ENCODE measurements around the gene FAM131A. TPM values are rescaled to one million over a fixed set of nuclear protein-coding genes. Genes with fewer than 3 reads are reported as not detected.
A peak's percentile ranks its signal among the peaks of the same experiment; 100 is the strongest.

The FAM131A gene
- total and polyA plus RNA-seq, 4 donors: 35.4 to 57.3 (median 46.9) TPM

- Histone ChIP-seq H3K4me1 (ENCODE audit: control insufficient read depth, insufficient read depth, low read length) (no peaks in the 10 kb centered on the region), H3K4me3 (ENCODE audit: low read depth, low read length) (no peak overlapping the region), H3K27ac (ENCODE audit: low read depth, low read length) (no peak overlapping the region), H3K36me3 (ENCODE audit: control insufficient read depth, insufficient read depth, low read length) (peaks cover 94% of the 10 kb centered on the region), H3K27me3 (ENCODE audit: control insufficient read depth, insufficient read depth, low read length) (no peaks in the 10 kb centered on the region), H3K9me3 (ENCODE audit: control insufficient read depth, insufficient read depth, low read length) (no peaks in the 10 kb centered on the region)
- no peak for DNase-seq (ENCODE audit: low read depth in 4 of 6, low spot score in 6 of 6)
- 100% methylated on average over 3 of the region's 6 CpGs for WGBS (ENCODE audit: insufficient coverage)
Measured at GRCh38 chr3:184325715-184326369, 11.6 kb upstream of the FAM131A start.

- no peak for DNase-seq (ENCODE audit: low read depth in 4 of 6, low spot score in 6 of 6)
- no peaks in the 10 kb centered on the region for H3K27me3 ChIP-seq (ENCODE audit: control insufficient read depth, insufficient read depth, low read length)
- H3K36me3 ChIP-seq (ENCODE audit: control insufficient read depth, insufficient read depth, low read length): peaks cover 94% of the 10 kb centered on the region
- H3K4me3 ChIP-seq (ENCODE audit: low read depth, low read length): no peak overlapping the region
- no peaks in the 10 kb centered on the region for H3K9me3 ChIP-seq (ENCODE audit: control insufficient read depth, insufficient read depth, low read length)
- H3K27ac ChIP-seq (ENCODE audit: low read depth, low read length): no peak overlapping the region
- 96% methylated on average over 19 of the region's 21 CpGs for WGBS (ENCODE audit: insufficient coverage)
- no peaks in the 10 kb centered on the region for H3K4me1 ChIP-seq (ENCODE audit: control insufficient read depth, insufficient read depth, low read length)
Measured at GRCh38 chr3:184327171-184327570, 10.2 kb upstream of the FAM131A start.

GRCh38 chr3:184328516-184328915, 8.9 kb upstream of the FAM131A start:
- no peaks in the 10 kb centered on the region for H3K27me3 ChIP-seq (ENCODE audit: control insufficient read depth, insufficient read depth, low read length)
- no peak for DNase-seq (ENCODE audit: low read depth in 4 of 6, low spot score in 6 of 6)
- no peaks in the 10 kb centered on the region for H3K4me1 ChIP-seq (ENCODE audit: control insufficient read depth, insufficient read depth, low read length)
- H3K4me3 ChIP-seq (ENCODE audit: low read depth, low read length): no peak overlapping the region
- H3K9me3 ChIP-seq (ENCODE audit: control insufficient read depth, insufficient read depth, low read length): no peaks in the 10 kb centered on the region
- H3K27ac ChIP-seq (ENCODE audit: low read depth, low read length): no peak overlapping the region
- H3K36me3 ChIP-seq (ENCODE audit: control insufficient read depth, insufficient read depth, low read length): peaks cover 94% of the 10 kb centered on the region
- 67% methylated on average over 3 of the region's 3 CpGs for WGBS (ENCODE audit: insufficient coverage)

GRCh38 chr3:184332370-184333090, 4.9 kb upstream of the FAM131A start:
- Histone ChIP-seq H3K36me3 (ENCODE audit: control insufficient read depth, insufficient read depth, low read length) (peaks cover 73% of the 10 kb centered on the region), H3K4me1 (ENCODE audit: control insufficient read depth, insufficient read depth, low read length) (peaks cover 21% of the 10 kb centered on the region), H3K27me3 (ENCODE audit: control insufficient read depth, insufficient read depth, low read length) (no peaks in the 10 kb centered on the region), H3K4me3 (ENCODE audit: low read depth, low read length) (no peak overlapping the region), H3K27ac (ENCODE audit: low read depth, low read length) (no peak overlapping the region), H3K9me3 (ENCODE audit: control insufficient read depth, insufficient read depth, low read length) (no peaks in the 10 kb centered on the region)
- DNase-seq (ENCODE audit: low read depth in 4 of 6, low spot score in 6 of 6): no peak
- WGBS (ENCODE audit: insufficient coverage): 83% methylated on average over 10 of the region's 10 CpGs

- H3K4me1 ChIP-seq (ENCODE audit: control insufficient read depth, insufficient read depth, low read length): peaks cover 27% of the 10 kb centered on the region
- DNase-seq (ENCODE audit: low read depth in 4 of 6, low spot score in 6 of 6): no peak
- H3K9me3 ChIP-seq (ENCODE audit: control insufficient read depth, insufficient read depth, low read length): no peaks in the 10 kb centered on the region
- WGBS (ENCODE audit: insufficient coverage): 87% methylated on average over 6 of the region's 6 CpGs
- H3K4me3 ChIP-seq (ENCODE audit: low read depth, low read length): no peak overlapping the region
- H3K27ac ChIP-seq (ENCODE audit: low read depth, low read length): no peak overlapping the region
- H3K27me3 ChIP-seq (ENCODE audit: control insufficient read depth, insufficient read depth, low read length): no peaks in the 10 kb centered on the region
- peaks cover 66% of the 10 kb centered on the region for H3K36me3 ChIP-seq (ENCODE audit: control insufficient read depth, insufficient read depth, low read length)
Measured at GRCh38 chr3:184333190-184333589, 4.2 kb upstream of the FAM131A start.

GRCh38 chr3:184333700-184334099, 3.7 kb upstream of the FAM131A start:
- no peak overlapping the region for H3K27ac ChIP-seq (ENCODE audit: low read depth, low read length)
- DNase-seq (ENCODE audit: low read depth in 4 of 6, low spot score in 6 of 6): no peak
- peaks cover 61% of the 10 kb centered on the region for H3K36me3 ChIP-seq (ENCODE audit: control insufficient read depth, insufficient read depth, low read length)
- H3K4me3 ChIP-seq (ENCODE audit: low read depth, low read length): no peak overlapping the region
- peaks cover 33% of the 10 kb centered on the region for H3K4me1 ChIP-seq (ENCODE audit: control insufficient read depth, insufficient read depth, low read length)
- 97% methylated on average over 3 of the region's 3 CpGs for WGBS (ENCODE audit: insufficient coverage)
- H3K9me3 ChIP-seq (ENCODE audit: control insufficient read depth, insufficient read depth, low read length): no peaks in the 10 kb centered on the region
- no peaks in the 10 kb centered on the region for H3K27me3 ChIP-seq (ENCODE audit: control insufficient read depth, insufficient read depth, low read length)

- Histone ChIP-seq H3K36me3 (ENCODE audit: control insufficient read depth, insufficient read depth, low read length) (peaks cover 54% of the 10 kb centered on the region), H3K27ac (ENCODE audit: low read depth, low read length) (peak overlapping the region; percentile 96), H3K4me1 (ENCODE audit: control insufficient read depth, insufficient read depth, low read length) (peaks cover 42% of the 10 kb centered on the region), H3K9me3 (ENCODE audit: control insufficient read depth, insufficient read depth, low read length) (no peaks in the 10 kb centered on the region), H3K4me3 (ENCODE audit: low read depth, low read length) (no peak overlapping the region), H3K27me3 (ENCODE audit: control insufficient read depth, insufficient read depth, low read length) (no peaks in the 10 kb centered on the region)
- no peak for DNase-seq (ENCODE audit: low read depth in 4 of 6, low spot score in 6 of 6)
- 85% methylated on average over 11 of the region's 15 CpGs for WGBS (ENCODE audit: insufficient coverage)
Measured at GRCh38 chr3:184334470-184335158, 2.8 kb upstream of the FAM131A start.

GRCh38 chr3:184335291-184335660, 2.1 kb upstream of the FAM131A start:
- peaks cover 50% of the 10 kb centered on the region for H3K36me3 ChIP-seq (ENCODE audit: control insufficient read depth, insufficient read depth, low read length)
- H3K9me3 ChIP-seq (ENCODE audit: control insufficient read depth, insufficient read depth, low read length): no peaks in the 10 kb centered on the region
- DNase-seq (ENCODE audit: low read depth in 4 of 6, low spot score in 6 of 6): no peak
- H3K4me3 ChIP-seq (ENCODE audit: low read depth, low read length): peak overlapping the region; percentile 62
- WGBS (ENCODE audit: insufficient coverage): 23% methylated on average over 2 of the region's 4 CpGs
- H3K27me3 ChIP-seq (ENCODE audit: control insufficient read depth, insufficient read depth, low read length): no peaks in the 10 kb centered on the region
- H3K4me1 ChIP-seq (ENCODE audit: control insufficient read depth, insufficient read depth, low read length): peaks cover 47% of the 10 kb centered on the region
- peak overlapping the region; percentile 96 for H3K27ac ChIP-seq (ENCODE audit: low read depth, low read length)

GRCh38 chr3:184335661-184336546, 1.5 kb upstream of the FAM131A start:
- peaks cover 52% of the 10 kb centered on the region for H3K36me3 ChIP-seq (ENCODE audit: control insufficient read depth, insufficient read depth, low read length)
- peaks cover 53% of the 10 kb centered on the region for H3K4me1 ChIP-seq (ENCODE audit: control insufficient read depth, insufficient read depth, low read length)
- no peaks in the 10 kb centered on the region for H3K27me3 ChIP-seq (ENCODE audit: control insufficient read depth, insufficient read depth, low read length)
- peak overlapping the region; percentile 62 for H3K4me3 ChIP-seq (ENCODE audit: low read depth, low read length)
- H3K9me3 ChIP-seq (ENCODE audit: control insufficient read depth, insufficient read depth, low read length): no peaks in the 10 kb centered on the region
- peak overlapping the region; percentile 96 for H3K27ac ChIP-seq (ENCODE audit: low read depth, low read length)
- WGBS (ENCODE audit: insufficient coverage): under 1% methylated on average over 71 of the region's 77 CpGs
- peak; percentile 65 to 95 (median 80) for DNase-seq (ENCODE audit: low read depth in 4 of 6, low spot score in 6 of 6)
